LNCAP (cell line): ENCODE results near the gene APMAP.

Experiments used
- TF ChIP-seq, protein P1 (sequence below): fragments of 450-650 bp; IDR thresholded peaks from 2 replicates; pipeline ENCODE4 v1.5.1; 2017; ENCODE audit warnings: mild to moderate bottlenecking

APMAP gene

DNA sequence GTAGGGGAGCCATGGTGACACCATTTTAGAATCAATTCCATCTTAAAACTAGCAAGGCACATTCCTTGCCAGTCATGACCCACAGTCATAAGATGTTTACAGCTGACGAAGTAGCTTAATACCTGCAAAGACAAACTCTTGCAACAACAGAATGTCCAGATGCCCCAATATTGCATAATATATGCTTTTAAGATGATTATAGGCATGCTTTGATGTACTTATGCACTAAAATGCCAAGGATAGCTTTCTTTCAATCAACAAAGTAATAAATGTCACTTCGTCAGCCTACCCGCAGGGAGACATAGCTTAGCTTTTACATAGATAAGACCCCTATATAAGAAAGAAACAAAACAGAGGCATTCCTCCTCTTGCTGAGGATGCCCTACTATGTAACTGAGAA is 38.7 kb upstream of the APMAP start:
- TF ChIP-seq, protein P1, sequence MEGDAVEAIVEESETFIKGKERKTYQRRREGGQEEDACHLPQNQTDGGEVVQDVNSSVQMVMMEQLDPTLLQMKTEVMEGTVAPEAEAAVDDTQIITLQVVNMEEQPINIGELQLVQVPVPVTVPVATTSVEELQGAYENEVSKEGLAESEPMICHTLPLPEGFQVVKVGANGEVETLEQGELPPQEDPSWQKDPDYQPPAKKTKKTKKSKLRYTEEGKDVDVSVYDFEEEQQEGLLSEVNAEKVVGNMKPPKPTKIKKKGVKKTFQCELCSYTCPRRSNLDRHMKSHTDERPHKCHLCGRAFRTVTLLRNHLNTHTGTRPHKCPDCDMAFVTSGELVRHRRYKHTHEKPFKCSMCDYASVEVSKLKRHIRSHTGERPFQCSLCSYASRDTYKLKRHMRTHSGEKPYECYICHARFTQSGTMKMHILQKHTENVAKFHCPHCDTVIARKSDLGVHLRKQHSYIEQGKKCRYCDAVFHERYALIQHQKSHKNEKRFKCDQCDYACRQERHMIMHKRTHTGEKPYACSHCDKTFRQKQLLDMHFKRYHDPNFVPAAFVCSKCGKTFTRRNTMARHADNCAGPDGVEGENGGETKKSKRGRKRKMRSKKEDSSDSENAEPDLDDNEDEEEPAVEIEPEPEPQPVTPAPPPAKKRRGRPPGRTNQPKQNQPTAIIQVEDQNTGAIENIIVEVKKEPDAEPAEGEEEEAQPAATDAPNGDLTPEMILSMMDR: no peak

DNA sequence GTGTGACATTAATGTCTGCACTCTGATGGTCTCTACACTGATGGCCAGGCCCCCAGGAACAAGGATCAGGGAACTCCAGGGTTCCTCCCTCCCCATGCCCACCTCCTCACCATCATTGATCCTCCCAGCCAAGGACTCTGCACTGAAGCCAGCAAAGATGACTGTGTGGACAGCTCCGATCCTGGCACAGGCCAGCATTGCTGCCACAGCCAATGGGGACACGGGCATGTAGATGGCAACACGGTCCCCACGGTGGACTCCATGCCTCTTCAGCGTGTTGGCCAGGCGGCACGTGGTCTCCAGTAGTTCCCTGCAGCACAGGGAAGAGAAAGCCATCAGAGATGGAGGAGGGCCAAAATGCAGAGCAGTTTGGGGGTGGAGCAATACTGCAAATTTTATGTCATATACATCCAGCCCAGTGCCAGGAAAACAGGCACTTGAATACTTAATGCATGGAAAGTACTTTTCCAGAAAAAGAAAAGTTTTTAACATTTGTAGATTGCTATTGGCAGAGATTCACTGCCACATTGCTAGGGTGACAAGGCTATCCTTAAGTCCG is 38.2 kb upstream of the APMAP start:
- TF ChIP-seq, protein P1: no peak

DNA sequence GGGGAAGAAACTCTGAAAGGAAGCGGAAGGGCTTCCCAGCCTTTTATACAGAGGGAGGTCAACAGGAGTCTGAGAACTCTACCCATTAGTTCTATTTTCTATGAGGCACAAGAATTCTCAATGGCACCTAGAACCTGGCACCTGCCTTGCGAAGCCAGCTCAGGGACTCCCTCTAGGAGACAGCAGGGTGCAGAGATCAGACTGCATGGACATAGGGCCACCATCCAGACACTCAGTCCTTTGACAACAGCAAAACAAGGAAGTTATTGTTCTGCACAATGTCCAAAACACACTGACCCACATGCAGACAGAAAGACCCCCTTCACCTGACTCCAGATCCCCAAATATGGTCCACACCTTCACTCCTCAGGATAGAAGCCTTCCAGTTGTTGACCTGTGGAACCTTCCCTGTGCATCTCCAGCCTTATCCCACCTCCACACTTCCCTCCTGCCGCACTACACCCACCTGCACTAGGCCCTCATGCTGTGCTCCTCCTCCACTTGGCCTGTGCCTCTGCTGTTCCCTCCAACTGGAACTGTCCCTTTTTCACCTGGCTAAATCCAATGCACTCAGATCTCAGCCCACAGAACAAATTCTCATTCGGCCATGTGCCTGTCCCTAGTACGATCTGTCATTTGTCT is 37.6 kb upstream of the APMAP start:
- TF ChIP-seq, protein P1: no peak

DNA sequence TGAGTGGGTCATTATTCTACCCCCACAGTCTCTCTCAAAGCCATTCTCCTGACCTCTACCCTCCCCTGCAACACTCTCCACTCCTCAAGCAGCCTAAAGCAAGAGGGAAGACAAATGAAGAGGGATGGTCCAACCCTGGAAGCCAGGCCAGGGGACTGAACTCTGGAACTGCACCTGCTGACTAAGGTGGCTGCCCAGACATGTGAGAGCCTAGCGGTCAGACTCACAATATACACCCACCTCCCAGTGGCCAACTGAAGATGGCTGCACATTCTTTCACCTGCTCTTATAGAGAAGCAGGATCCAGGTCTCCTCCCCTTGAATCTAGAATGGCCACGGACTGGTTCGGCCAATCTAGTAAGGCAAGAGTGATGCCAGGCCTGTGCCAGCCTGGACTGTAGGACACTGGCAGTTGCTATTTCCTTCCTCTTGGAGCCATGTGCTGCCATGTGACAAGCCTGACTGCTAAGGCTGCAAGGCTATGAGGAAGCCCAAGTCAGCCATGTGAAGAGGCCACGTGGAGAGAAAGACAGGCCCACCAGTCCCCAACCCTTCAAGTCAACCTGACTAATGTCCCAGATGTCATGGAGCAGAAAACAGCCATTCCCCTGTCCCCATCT is 33.5 kb upstream of the APMAP start:
- TF ChIP-seq, protein P1: no peak

DNA sequence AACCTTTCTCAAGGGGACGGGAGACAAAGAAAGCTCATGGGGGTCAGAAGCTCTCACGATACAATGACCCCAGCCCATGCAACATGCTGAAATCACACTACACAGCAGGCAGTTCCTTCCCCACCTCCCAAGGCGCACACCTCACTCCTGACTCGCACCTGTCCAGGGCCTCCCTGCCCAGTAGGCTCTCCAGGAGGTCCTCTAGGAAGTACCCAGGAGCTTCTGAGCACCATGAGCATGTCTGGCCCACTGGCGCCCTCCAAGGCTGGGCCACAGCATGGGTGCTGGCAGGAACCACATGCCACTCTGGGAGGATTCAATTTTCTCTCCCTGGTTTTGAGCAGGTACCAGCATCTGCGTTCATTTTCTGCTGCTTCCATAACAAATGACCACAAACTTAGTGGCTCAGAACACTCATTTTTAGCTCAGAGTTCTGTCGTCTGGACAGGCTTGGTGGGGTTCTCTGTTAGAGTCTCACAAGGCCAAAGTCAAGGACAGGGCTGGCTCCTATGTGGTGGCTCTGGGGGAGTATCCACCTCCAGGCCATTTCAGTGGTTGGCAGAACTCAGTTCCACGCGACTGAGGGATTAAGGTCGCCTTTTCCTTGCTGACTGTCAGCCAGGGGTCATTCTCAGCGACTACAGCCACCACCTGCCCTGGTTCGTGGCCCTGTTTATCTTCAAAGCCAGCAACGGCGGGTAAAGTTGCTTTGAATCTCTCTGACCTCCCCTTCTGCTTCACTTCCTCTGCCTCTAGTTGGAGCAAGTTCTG is 32.7 kb upstream of the APMAP start:
- TF ChIP-seq, protein P1: no peak

DNA sequence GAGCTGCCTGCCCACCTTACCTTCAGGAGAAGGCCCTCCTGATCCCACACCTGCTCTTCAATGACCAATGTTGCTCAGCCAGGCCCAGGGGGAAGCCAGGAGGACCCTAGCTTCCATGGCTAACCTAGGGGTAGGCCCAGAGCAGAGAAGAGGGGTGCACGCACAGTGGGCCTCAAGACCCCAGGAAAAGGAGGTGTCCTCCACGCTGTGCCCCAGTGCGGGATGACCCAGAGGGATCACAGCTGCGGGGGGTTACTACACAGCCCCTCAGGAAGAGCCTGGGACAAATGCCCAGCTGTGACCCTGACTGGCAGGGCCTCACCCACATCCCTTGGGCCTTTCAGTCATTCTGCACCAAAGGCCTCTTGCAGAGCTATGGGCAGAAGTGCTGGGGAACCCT is 31.6 kb upstream of the APMAP start:
- TF ChIP-seq, protein P1: no peak

DNA sequence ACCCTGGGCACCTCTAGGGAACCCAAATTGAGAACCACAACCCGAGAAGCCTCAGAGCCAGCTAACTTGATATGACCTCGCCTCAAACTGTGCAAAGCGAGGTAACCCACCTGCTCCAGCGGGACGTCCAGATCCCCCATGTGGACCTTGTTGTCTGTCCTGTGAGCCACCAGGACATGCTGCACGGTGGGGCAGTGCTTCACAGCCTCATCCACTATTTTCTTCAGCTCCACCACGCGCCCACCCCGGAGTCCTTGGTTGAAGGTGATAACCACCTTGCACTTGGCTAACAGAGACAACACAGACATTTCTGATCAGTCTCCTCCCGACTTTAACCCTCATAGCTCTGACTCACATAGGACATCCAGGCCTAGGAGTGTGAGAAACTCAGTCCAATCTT is 30.8 kb upstream of the APMAP start:
- TF ChIP-seq, protein P1: no peak
